ENCODE results near the gene F10.
"Not testable (repeated sequence)": the region's sequence is repeated elsewhere in the genome, so short reads cannot be mapped to it uniquely, and the experiment has no call there.

F10 gene

DNA sequence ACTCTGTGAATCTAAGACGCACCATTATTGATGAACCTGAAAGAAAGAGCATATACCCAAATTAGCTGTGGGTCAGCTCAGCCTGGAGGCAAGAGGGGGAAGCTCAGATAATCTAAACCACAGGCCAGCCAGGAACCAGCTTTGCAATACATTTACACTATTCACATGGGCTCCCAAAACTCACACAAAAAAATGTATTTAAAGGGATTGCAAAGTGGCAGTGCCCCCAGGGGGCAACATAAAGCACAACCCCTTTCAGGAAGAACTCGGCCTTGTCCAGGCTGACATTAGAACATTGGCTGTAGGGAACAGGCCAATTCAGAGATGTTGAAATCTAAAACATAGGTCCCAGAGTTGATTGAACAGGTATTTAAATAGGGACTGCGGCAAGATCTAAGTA lies 32.6 kb downstream of the F10 start:
- no peak for DNase-seq

DNA sequence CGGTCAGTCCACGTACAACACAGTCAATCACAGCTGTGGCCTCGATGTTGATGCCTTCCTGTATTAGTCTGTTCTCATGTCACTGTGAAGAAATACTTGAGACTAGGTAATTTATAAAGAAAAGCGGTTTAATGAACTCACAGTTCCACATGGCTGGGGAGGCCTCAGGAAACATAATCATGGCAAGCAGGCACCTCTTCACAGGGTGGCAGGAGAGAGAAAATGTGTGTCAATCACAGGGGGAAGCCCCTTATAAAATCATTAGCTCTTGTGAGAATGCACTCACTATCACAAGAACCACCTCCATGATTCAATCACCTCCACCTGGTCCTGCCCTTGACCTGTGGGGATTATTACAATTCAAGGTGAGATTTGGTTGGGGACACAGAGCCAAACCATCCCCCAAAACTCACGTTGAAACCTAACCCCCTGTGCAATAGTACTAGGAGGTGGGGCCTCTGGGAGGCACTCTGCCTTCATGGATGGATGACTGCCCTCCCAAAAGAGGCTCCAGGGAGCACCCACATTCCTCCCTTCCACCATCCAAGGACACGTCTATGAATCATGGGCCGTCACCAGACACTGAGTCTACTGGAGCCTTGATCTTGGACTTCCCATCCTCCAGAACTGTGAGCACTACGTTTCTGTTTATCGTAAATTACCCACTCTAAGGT lies 33.5 kb downstream of the F10 start:
- DNase-seq: no peak

DNA sequence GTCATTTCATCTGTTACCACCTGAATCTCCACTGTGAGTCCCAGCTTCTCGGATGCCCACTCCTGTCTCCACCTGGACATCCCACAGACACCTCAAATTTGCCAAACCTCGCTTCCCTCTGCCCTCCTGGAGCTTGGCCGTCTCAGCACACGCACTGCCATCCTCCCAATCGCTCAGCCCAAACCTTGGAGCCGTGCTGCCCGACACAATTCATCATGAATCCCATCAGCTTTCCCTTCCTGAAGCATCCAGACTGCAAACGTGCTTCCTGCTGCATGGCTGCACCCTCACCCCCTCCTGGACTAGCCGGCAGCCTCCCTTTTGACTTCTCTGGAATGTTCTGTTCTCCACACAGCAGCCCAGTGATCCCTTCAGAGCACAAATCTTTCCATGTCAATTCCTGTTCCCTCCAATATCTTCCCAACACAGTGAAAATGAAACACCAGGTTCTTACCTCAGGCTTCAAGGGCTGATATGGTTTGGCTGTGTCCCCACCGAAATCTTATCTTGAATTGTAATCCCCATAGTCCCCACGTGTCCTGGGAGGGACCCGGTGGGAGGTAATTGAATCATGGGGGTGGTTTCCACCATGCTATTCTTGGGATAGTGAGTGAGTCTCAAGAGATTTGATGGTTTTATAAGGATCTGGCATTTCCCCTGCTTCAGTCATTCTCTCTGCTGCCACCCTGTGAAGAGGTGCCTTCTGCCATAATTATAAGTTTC lies 34.8 kb downstream of the F10 start:
- no peak for DNase-seq

DNA sequence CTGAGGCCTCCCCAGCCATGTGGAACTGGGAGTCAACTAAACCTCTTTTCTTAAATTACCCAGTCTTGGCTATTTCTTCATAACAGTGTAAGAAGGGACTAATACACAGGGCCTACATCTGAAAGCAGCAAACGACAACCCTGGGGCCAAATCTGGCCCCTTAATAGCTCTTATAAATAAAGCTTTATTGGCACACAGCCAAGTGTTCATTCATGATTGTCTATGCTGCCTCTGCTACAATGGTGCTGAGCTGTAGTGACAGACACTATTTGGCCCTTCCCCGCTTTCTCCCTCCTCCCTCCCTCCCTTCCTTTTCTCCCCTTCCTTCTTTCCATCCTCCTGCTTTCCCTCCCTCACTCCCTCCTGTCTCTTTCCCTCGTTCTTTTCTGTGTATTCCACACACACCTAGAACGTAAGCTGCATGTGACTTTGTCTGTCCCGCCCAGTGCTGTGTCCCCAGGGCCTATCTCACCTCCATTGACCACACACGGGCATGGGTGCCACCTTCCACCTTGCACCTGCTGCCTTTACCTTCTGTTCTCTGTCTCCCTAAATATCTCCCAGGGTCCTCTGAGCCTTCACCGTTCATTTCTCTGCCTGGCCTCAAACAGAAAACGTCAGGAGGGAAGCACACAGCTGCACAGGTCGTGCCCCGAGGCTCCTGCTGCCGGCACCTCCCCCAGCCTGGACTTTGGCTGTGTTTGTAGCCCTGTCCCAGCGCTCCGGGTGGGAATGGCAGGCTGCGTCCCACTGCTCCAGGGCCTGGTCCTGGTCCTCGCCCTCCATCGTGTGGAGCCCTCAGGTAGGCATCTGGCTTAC lies 35.5 kb downstream of the F10 start, which contains the start of gene PROZ:
PROZ (plus strand) TSS at position 720 of the 819 bp plus-strand sequence; CDS start at position 733, 13 bp downstream.
- no peak for DNase-seq

DNA sequence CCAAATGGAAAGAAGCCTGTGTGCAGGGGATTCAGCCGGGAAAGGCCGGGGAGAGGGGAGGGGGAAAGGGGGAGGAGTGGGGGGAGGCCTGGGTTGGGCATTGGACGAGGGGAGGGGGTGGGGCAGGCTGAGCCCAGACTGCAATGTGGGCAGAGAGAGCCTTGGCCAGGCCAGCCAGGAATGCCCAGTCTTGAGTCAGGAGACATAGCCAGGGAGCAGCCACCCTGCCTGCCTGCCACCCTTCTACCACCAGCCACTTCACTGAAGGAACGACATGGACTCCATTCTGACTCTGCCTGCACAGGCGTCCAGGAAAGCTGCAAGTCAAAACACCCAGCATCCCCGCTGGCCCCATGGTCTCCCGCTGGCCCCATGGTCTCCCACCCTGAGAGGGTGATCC lies 36.3 kb downstream of the F10 start:
- DNase-seq: no peak

DNA sequence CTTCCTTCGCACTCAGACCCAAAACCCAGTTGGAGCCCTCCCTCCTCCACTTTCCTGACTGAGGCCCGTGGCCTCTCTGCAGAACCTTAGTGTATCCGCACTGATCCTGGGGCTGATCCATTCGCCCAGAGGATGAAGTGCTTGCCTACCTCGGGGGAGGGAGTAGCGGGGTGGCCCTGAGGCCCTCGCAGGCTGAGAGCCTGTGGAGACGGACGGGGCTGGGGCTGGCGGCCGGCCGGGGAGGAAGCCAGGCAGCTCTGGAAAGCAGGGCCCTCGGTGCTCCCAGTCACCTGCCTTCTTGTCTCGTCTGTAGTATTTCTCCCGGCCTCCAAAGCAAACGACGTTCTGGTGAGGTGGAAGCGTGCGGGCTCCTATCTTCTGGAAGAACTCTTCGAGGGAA lies 37.1 kb downstream of the F10 start:
- DNase-seq: no peak

DNA sequence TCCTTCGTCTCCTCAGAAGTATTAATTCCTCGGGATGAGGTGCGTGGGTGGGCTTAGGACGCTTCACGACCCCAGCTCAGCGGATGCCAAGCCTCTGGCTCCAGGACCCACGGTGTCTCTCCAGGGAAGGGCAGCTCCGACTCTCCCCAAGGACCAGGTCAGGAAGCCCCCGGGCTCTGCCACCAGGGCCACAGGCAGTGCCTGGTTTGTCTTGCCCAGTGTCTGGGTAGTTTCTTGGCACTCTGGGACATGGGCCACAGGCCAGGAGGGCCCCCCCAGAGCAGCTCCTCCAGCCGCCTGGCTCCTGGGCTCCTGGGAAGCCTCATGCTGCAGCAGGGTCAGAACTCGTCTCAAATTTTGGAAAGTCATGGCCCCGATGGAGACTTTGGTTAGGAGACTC lies 38.4 kb downstream of the F10 start:
- DNase-seq: no peak

DNA sequence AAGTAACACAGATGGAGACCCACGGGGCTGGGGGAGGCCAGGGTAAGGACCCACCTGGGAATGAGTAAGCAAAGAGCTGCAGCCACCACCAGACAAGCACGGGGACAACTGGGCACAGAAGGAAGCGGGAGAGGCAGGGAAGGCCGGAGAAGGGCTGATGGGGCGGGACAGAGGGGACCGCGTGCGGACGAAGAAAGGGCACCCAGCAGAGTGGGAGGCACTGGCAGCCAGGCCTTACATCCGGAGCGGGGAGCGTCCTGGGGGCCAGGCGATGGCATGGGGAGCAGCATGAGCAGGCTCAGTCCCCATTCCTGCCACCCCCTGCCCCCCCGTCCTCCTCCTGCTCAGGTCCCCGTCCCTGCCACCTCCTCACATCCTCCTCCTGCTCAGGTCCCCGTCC lies 38.8 kb downstream of the F10 start:
- no peak for DNase-seq

DNA sequence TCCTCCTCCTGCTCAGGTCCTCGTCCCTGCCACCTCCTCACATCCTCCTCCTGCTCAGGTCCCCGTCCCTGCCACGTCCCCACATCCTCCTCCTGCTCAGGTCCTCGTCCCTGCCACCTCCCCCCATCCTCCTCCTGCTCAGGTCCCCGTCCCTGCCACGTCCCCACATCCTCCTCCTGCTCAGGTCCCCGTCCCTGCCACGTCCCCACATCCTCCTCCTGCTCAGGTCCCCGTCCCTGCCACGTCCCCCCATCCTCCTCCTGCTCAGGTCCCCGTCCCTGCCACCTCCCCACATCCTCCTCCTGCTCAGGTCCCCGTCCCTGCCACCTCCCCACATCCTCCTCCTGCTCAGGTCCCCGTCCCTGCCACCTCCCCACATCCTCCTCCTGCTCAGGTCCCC lies 39.4 kb downstream of the F10 start:
- not testable (repeated sequence) for DNase-seq

DNA sequence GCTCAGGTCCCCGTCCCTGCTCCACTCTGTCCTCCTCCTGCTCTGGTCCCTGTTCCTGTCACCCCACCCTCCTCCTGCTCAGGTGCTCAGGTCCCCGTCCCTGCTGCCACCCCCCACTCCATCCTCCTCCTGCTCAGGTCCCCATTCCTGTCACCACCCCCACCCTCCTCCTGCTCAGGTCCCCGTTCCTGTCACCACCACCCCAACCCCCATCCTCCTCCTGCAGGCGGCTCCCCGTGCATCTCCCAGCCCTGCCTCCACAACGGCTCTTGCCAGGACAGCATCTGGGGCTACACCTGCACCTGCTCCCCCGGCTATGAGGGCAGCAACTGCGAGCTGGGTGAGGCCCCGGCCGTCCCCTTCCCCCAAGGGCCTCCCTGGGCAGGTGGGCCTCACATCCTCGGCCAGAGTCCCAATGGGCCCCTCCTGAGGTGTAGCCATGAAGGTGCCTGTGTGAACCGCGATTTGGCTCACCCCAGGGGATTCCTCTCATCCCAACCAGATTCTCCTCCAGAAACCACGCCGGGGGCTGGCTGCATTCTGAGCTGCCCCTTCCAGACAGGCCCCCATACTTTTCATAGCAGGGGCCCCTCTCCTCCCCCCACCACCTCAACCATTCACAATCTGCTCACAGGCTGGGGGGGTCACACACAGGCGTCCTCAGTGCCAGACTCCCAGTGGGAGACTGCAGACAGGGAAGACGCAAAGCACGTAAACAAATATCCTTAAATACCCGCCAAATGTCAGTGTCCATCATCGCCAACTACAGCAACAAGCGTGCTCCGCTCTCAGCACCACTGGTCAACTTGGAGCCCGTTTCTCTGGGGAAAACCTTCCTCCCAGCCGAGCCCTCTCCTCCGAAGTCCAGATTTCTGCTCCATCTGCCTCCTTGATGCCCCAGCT lies 40.4 kb downstream of the F10 start:
- no peak for DNase-seq

DNA sequence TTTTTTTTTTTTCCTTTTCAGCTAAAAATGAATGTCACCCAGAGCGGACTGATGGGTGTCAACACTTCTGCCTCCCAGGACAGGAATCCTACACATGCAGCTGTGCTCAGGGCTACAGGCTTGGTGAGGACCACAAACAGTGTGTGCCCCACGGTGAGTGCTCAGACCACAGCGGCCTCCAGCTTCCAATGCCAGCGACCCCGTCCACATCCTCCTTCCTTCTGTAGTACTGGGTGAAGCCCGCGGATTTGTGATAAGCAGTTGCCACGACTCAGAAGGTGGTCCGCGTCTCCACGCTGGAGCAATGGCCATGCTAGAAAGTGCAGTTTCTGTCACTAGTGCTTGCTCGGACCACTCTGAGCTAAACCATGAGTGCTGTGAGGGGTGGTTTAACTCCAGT lies 41.9 kb downstream of the F10 start:
- no peak for DNase-seq

DNA sequence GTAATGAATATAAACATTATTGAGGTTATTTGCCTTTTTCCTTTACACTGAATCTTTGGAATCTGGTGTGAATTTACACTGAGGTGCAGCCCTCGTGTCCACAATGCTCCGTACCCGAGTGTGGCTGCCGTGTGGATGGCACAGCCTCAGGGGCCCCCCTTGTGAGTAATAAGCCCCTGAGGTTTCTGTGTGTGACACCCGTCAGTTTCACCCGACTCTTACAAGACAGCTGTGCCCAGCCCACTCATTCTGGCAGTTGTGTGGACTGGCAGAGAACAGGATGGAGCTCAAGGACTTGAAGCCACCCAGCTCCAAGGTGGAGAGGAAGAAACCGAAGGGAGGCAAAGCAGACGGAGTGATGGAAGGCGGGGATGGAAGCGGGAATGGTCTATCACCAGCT lies 43.7 kb downstream of the F10 start:
- no peak for DNase-seq

DNA sequence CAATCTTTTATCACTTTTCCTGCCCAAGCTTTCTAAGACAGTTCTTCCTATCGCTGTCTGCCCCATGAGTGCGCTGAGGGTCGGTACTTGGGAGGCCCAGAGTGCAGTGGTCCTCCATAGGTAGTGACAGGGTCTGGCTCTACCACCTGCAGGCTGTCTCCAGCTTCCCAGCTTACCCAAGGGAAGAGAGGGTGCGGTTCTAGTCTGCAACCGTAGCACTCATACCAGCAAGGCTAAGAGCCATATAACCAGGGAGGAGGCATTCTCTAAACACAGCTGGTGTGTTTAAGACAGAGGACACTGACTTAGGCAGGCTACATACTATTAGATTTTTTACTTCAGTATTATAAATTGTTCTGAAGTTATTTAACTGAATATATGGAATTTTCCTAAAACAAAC lies 44.1 kb downstream of the F10 start:
- no peak for DNase-seq

DNA sequence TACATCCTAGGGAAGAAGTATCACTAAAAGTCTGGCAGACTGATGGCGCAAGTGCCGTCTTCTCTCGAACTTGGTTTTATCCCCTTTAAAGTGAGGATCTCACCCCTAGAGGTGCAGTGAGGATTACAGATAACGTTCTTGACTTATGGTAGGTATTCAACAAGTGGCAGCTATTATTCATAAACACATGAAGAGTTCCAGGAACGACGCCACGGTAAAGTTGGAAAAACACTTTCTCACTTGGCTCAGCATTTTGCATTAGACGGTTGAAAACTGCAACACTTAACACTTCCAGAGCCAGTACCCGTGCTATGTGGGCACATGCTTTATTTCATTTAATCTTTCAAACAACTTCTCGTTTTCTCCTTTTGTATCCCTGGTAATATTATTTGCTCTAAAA lies 44.6 kb downstream of the F10 start:
- DNase-seq: no peak

DNA sequence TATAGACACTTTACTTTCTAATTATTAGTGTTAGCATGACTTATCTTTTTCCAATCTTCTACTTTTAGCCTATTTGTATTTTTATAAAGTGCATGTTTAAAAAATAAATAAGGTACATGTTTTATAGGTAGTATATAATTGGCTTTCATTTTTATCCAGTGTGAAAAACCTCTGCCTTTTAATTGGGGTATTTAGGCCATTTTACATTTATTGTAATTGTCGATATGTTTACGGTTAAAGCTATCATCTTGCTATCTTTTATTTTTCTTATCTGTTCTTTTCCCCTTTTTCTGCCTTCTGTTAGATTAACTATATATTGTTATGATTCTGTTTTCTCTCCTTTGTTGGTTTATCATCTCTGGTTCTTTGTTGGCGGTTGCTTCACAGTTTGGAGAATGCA lies 45.0 kb downstream of the F10 start:
- DNase-seq: no peak

DNA sequence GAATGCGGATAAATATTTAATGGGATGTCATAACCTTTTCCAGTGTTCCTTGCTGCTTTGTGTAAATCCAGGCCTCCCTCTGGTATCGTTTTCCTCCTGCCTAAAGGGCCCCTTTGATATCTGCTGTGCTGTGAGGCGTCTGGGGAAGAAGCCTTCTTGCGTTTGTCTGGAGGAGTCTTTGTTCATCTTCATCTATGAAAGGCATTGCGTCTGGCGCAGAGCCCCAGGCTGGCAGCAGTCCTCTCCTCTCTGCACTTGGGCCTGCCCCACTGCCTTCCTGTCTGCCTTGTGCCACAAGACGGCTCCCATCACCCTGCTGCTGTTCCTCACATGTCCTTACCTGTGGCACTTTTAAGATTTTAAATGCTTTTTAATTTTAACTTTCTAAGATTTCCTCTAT lies 45.6 kb downstream of the F10 start:
- DNase-seq: no peak

DNA sequence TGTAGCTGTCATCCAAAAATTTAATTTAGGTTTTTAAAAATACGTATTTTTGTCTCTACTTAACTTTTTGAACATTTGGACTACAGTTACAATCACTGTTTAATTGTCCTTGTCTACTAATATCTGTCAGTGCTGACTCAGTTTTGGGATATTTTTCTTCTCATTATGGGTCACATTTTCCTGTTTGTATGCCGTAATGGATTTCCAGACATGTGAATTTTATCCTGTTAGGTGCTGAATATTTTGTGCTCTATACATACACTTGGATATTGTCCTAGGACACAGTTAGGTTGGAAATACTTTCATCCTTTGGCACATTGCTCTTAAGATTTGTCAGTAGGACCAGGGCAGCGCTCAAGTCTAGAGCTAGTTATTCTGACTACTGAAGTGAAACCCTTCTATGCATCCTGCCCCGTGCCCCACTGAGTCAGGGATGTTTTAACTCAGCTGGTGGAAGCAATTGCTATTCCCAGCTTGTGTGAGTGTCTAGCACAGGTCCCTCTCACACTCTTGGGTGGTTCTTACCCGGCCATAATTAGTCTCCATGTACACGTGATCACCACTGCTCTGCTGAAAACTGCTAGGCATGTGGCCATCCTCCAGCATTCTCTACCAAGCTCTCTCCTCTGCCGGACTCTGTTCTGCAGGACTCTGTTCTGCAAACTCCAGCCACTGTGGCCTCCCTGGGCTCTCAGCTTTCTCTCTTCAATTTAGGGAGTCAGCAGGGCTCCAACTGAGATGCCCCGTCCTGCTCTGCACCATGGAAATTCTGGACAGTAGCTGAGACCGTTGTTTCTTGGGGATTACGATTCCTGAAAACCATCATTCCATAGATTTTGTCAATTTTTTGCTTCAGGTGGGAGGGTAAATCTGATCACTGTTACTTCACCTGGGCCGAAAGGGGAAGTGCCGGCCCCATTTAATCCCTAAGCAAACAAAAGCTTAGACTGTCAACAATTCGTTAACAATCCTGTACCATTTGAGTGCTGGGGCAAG lies 47.0 kb downstream of the F10 start:
- DNase-seq: no peak

DNA sequence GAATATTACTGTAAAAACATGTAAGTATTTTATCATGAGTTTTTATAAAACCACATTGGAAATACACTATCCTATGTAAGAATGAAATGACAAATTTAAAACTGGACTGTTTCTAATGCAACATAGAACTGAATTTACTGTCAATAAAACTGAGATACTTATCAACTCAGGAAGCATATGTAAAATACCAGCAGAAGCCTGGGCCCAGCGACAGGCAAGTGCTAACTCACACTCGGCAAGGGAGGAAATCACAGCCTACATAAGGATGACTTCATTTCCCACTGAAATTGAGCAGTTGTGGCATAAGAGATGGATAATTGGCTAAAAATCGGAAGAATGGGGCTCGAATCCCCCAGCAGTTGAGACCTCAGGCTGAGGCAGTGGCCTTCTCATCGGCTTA lies 47.9 kb downstream of the F10 start:
- DNase-seq: no peak

DNA sequence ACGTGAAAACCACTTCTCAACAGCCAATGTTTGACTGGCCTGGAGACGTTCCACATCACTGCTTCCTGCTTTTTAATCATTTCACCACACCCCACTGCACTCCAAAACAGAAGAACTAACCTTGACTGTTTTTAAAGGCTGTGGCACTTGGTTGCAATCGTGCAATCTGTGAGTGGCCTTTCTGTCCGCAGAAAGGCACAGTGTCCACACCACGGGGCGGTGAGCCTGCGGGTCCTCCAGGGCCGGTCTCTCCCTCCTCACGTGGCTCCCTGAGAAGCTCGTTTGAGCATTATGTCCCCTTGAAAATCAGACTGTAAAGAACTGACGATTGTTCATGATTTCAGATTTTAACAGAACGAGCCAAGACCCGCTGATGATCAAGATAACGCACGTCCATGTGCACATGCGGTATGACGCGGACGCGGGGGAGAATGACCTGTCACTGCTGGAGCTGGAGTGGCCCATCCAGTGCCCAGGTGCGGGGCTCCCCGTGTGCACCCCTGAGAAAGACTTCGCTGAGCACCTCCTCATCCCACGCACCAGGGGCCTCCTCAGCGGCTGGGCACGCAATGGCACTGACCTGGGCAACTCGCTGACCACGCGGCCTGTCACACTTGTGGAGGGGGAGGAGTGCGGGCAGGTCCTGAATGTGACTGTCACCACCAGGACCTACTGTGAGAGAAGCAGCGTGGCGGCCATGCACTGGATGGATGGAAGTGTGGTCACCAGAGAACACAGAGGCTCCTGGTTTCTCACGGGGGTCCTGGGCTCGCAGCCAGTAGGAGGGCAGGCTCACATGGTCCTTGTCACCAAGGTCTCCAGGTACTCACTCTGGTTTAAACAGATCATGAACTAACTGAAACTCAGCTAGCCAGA lies 48.9 kb downstream of the F10 start:
- DNase-seq: no peak

DNA sequence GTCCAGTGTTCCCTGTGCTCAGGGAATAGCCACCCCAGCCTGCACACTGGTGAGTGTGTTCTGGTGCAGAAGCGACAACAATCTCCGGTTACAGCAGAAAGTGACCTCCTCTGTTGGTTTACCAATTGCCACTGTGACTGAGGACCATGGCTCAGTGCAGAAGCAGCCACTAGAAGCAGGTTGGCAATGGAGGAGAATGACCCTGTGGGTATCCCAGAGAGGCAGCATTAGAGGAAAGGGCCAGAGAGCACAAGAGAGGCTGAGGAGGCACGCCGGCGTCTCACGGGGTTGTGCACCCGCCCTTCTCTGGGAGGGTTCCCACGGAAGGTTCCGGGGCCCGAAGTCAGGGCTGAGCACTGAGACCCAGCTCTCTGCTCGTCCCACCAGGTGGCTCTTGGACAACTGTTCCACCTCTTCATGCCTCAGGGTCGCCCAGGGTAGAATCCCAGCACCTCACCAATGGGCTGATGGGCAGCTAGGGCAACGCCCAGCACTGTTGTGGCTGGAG lies 49.9 kb downstream of the F10 start:
- DNase-seq: no peak

All from fibroblast of skin of scalp (primary cell).